Measurements from ENCODE around the gene CCDC78. TPM values are rescaled to one million over a fixed set of nuclear protein-coding genes. Genes with fewer than 3 reads are reported as not detected.

CCDC78 gene
- total and polyA plus RNA-seq, 7 experiments from 2014 or later: 2.6 to 4.4 (median 3.0) TPM; not detected in 2

- peaks cover 0 to 3% (median 0%) of the 10 kb centered on the region in 5 donors for H3K27me3 Mint-ChIP-seq
- no peaks in the 10 kb centered on the region for H3K4me1 ChIP-seq (ENCODE audit: control insufficient read depth in 2 of 2, insufficient read depth in 2 of 2, low read length in 2 of 2)
- H3K9me3 ChIP-seq (ENCODE audit: control insufficient read depth in 2 of 3, low read length in 3 of 3): no peaks in the 10 kb centered on the region
- DNase-seq (no peak), ATAC-seq (no peak)
- no peak overlapping the region for H3K4me3 ChIP-seq (ENCODE audit: low read length)
- no peak overlapping the region for H3K27ac Mint-ChIP-seq
- H3K36me3 ChIP-seq (ENCODE audit: control insufficient read depth in 2 of 3, insufficient read depth in 3 of 3, low read length in 3 of 3): no peaks in the 10 kb centered on the region
- no peaks in the 10 kb centered on the region for H3K36me3 Mint-ChIP-seq
- no peaks in the 10 kb centered on the region for H3K4me1 Mint-ChIP-seq
- ChIA-PET CTCF (no interaction called here), POLR2A (no interaction called here)
- H3K27me3 ChIP-seq (ENCODE audit: control insufficient read depth in 2 of 2, insufficient read depth in 2 of 2, low read length in 2 of 2): no peaks in the 10 kb centered on the region
- H3K9me3 Mint-ChIP-seq: no peaks in the 10 kb centered on the region
- intact Hi-C loops (cut with micrococcal nuclease): no loop called here
- no peak overlapping the region for H3K27ac ChIP-seq (ENCODE audit: low read depth, low read length)
- H3K4me3 Mint-ChIP-seq: no peak overlapping the region
Observed at GRCh38 chr16:769184-769784, 43.0 kb upstream of the CCDC78 start.

DNA sequence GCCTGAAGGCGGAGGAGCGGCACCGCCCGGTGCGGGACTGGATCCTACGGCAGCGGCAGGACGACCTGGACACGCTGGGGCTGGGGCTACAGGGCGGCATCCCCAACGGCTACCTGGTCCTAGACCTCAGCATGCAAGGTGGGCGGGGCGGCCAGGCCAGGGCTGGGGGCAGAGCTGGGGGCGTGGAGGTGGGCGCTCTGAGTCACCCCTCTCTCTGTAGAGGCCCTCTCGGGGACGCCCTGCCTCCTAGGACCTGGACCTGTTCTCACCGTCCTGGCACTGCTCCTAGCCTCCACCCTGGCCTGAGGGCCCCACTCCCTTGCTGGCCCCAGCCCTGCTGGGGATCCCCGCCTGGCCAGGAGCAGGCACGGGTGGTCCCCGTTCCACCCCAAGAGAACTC lies 42.2 kb upstream of the CCDC78 start:
- CTCF ChIA-PET: no interaction called here
- POLR2A ChIA-PET: no interaction called here
- Mint-ChIP-seq H3K4me3 (no peak overlapping the region), H3K27ac (no peak overlapping the region), H3K4me1 (no peaks in the 10 kb centered on the region), H3K9me3 (no peaks in the 10 kb centered on the region), H3K36me3 (no peaks in the 10 kb centered on the region), H3K27me3 (peaks cover 0 to 3% (median 0%) of the 10 kb centered on the region in 5 donors)
- DNase-seq (no peak), ATAC-seq (no peak)
- no peak overlapping the region for H3K4me3 ChIP-seq (ENCODE audit: low read length)
- no peaks in the 10 kb centered on the region for H3K4me1 ChIP-seq (ENCODE audit: control insufficient read depth in 2 of 2, insufficient read depth in 2 of 2, low read length in 2 of 2)
- H3K9me3 ChIP-seq (ENCODE audit: control insufficient read depth in 2 of 3, low read length in 3 of 3): no peaks in the 10 kb centered on the region
- intact Hi-C loops (cut with micrococcal nuclease): no loop called here
- H3K27me3 ChIP-seq (ENCODE audit: control insufficient read depth in 2 of 2, insufficient read depth in 2 of 2, low read length in 2 of 2): no peaks in the 10 kb centered on the region
- no peaks in the 10 kb centered on the region for H3K36me3 ChIP-seq (ENCODE audit: control insufficient read depth in 2 of 3, insufficient read depth in 3 of 3, low read length in 3 of 3)
- no peak overlapping the region for H3K27ac ChIP-seq (ENCODE audit: low read depth, low read length)

DNA sequence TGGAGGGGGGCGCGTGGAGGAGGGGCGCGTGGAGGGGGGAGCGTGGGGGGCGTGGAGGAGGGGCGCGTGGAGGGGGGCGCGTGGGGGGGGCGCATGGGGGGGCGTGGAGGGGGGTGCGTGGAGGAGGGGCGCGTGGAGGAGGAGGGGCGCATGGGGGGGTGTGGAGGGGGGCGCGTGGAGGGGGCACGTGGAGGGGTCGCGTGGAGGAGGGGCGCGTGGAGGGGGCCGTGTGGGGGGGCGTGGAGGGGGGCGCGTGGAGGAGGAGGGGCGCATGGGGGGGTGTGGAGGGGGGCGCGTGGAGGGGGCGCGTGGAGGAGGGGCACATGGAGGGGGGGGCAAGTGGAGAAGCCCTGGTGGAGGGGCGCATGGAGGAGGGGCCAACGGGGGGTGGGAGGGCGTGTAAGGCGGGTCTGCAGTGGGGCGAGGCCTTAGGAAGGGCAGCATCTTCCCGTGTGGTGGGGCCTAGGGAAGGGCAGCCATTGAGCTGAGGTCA lies 41.5 kb upstream of the CCDC78 start:
- H3K27me3 Mint-ChIP-seq: peaks cover 0 to 3% (median 0%) of the 10 kb centered on the region in 5 donors
- Histone ChIP-seq H3K27me3 (ENCODE audit: control insufficient read depth in 2 of 2, insufficient read depth in 2 of 2, low read length in 2 of 2) (no peaks in the 10 kb centered on the region), H3K36me3 (ENCODE audit: control insufficient read depth in 2 of 3, insufficient read depth in 3 of 3, low read length in 3 of 3) (no peaks in the 10 kb centered on the region), H3K9me3 (ENCODE audit: control insufficient read depth in 2 of 3, low read length in 3 of 3) (no peaks in the 10 kb centered on the region), H3K27ac (ENCODE audit: low read depth, low read length) (no peak overlapping the region), H3K4me1 (ENCODE audit: control insufficient read depth in 2 of 2, insufficient read depth in 2 of 2, low read length in 2 of 2) (no peaks in the 10 kb centered on the region), H3K4me3 (ENCODE audit: low read length) (no peak overlapping the region)
- intact Hi-C loops (cut with micrococcal nuclease): no loop called here
- DNase-seq: no peak
- no peak overlapping the region for H3K27ac Mint-ChIP-seq
- no peak for ATAC-seq
- ChIA-PET POLR2A (no interaction called here), CTCF (no interaction called here)
- no peaks in the 10 kb centered on the region for H3K4me1 Mint-ChIP-seq
- H3K4me3 Mint-ChIP-seq: no peak overlapping the region
- H3K36me3 Mint-ChIP-seq: no peaks in the 10 kb centered on the region
- no peaks in the 10 kb centered on the region for H3K9me3 Mint-ChIP-seq

DNA sequence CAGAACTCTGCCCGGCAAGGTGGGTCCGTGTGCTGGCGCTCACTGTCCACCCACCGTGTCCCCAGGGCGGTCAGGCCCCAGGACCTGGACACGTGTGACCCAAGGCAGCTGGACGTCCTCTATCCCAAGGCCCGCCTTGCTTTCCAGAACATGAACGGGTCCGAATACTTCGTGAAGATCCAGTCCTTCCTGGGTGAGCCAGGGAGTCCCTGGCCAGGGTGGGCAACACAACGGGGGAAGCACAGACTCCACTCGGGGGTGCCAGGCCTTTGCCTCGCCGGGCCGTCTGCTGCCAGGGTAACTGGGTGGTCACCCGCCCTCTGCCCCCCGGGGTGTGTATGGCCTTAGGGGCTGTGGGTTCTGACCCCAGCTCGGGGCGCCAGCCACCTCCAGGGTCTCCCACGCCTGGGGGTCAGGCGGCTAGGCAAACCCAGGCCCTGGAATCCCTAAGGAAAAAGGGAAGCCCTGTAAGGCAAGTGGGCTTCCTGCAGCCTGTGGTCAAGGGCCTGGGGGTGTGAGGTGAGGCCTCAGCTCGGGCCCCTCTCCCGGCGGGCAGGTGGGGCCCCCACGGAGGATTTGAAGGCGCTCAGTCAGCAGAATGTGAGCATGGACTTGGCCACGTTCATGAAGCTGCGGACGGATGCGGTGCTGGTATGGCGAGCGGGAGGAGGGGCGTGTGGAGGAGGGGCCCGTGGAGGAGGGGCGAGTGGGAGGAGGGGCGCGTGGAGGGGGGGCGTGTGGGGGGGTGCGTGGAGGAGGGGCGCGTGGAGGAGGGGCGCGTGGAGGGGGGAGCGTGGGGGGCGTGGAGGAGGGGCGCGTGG lies 40.8 kb upstream of the CCDC78 start:
- no peaks in the 10 kb centered on the region for H3K36me3 Mint-ChIP-seq
- H3K27ac ChIP-seq (ENCODE audit: low read depth, low read length): no peak overlapping the region
- H3K9me3 ChIP-seq (ENCODE audit: control insufficient read depth in 2 of 3, low read length in 3 of 3): no peaks in the 10 kb centered on the region
- H3K36me3 ChIP-seq (ENCODE audit: control insufficient read depth in 2 of 3, insufficient read depth in 3 of 3, low read length in 3 of 3): no peaks in the 10 kb centered on the region
- H3K4me3 ChIP-seq (ENCODE audit: low read length): no peak overlapping the region
- ChIA-PET CTCF (interaction anchor here (0.6 kb wide), 1 partner anchor 716 kb away, joined by 3 read pairs; no protein-coding TSS in a partner anchor), POLR2A (no interaction called here)
- H3K9me3 Mint-ChIP-seq: no peaks in the 10 kb centered on the region
- intact Hi-C loops (cut with micrococcal nuclease): no loop called here
- DNase-seq: no peak
- H3K27ac Mint-ChIP-seq: no peak overlapping the region
- no peaks in the 10 kb centered on the region for H3K4me1 Mint-ChIP-seq
- ATAC-seq: no peak
- peaks cover 0 to 3% (median 0%) of the 10 kb centered on the region in 5 donors for H3K27me3 Mint-ChIP-seq
- H3K27me3 ChIP-seq (ENCODE audit: control insufficient read depth in 2 of 2, insufficient read depth in 2 of 2, low read length in 2 of 2): no peaks in the 10 kb centered on the region
- H3K4me1 ChIP-seq (ENCODE audit: control insufficient read depth in 2 of 2, insufficient read depth in 2 of 2, low read length in 2 of 2): no peaks in the 10 kb centered on the region
- no peak overlapping the region for H3K4me3 Mint-ChIP-seq

DNA sequence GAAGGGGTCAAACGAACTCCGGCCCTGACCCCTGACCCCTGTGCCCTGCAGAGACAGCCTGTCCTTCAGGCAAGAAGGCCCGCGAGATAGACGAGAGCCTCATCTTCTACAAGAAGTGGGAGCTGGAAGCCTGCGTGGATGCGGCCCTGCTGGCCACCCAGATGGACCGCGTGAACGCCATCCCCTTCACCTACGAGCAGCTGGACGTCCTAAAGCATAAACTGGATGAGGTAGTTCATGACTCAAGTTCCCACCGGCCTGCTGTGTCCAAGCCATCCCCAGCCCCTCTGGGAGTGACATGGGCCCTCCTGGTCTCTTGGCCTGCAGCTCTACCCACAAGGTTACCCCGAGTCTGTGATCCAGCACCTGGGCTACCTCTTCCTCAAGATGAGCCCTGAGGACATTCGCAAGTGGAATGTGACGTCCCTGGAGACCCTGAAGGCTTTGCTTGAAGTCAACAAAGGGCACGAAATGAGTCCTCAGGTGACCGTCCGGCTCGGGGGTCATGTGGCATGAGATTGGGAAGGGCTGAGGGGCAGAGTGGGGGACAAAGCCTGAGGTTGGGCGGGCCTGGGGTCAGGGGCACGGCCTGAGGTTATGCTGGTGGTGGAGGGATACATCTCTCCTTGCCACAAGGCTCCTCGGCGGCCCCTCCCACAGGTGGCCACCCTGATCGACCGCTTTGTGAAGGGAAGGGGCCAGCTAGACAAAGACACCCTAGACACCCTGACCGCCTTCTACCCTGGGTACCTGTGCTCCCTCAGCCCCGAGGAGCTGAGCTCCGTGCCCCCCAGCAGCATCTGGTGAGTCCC lies 40.0 kb upstream of the CCDC78 start:
- no peak for ATAC-seq
- no peaks in the 10 kb centered on the region for H3K36me3 ChIP-seq (ENCODE audit: control insufficient read depth in 2 of 3, insufficient read depth in 3 of 3, low read length in 3 of 3)
- Mint-ChIP-seq H3K36me3 (no peaks in the 10 kb centered on the region), H3K4me3 (no peak overlapping the region), H3K27ac (no peak overlapping the region), H3K27me3 (peaks cover 0 to 3% (median 0%) of the 10 kb centered on the region in 5 donors), H3K9me3 (no peaks in the 10 kb centered on the region), H3K4me1 (no peaks in the 10 kb centered on the region)
- POLR2A ChIA-PET: no interaction called here
- no peak overlapping the region for H3K4me3 ChIP-seq (ENCODE audit: low read length)
- no peaks in the 10 kb centered on the region for H3K27me3 ChIP-seq (ENCODE audit: control insufficient read depth in 2 of 2, insufficient read depth in 2 of 2, low read length in 2 of 2)
- intact Hi-C loops (cut with micrococcal nuclease): no loop called here
- H3K27ac ChIP-seq (ENCODE audit: low read depth, low read length): no peak overlapping the region
- CTCF ChIA-PET: interaction anchor here (0.6 kb wide), 1 partner anchor 717 kb away, joined by 3 read pairs; no protein-coding TSS in a partner anchor
- H3K9me3 ChIP-seq (ENCODE audit: control insufficient read depth in 2 of 3, low read length in 3 of 3): no peaks in the 10 kb centered on the region
- no peaks in the 10 kb centered on the region for H3K4me1 ChIP-seq (ENCODE audit: control insufficient read depth in 2 of 2, insufficient read depth in 2 of 2, low read length in 2 of 2)
- no peak for DNase-seq

DNA sequence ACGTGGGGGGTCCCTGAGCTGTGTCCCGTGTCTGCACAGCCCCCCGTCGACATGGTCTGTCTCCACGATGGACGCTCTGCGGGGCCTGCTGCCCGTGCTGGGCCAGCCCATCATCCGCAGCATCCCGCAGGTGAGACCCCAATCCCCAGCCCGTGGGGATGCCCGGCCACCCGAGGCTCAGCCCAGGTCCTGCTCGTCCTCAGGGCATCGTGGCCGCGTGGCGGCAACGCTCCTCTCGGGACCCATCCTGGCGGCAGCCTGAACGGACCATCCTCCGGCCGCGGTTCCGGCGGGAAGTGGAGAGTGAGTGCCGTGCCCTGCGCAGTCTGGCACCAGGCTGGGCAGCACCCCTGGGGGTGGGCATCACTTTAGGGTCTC lies 39.2 kb upstream of the CCDC78 start:
- POLR2A ChIA-PET: no interaction called here

More for the DNA sequence above, 39.2 kb upstream of the CCDC78 start:
- Mint-ChIP-seq H3K27ac (no peak overlapping the region), H3K4me3 (no peak overlapping the region), H3K4me1 (no peaks in the 10 kb centered on the region), H3K27me3 (peaks cover 0 to 3% (median 0%) of the 10 kb centered on the region in 5 donors), H3K9me3 (no peaks in the 10 kb centered on the region), H3K36me3 (no peaks in the 10 kb centered on the region)
- DNase-seq: no peak
- no peaks in the 10 kb centered on the region for H3K4me1 ChIP-seq (ENCODE audit: control insufficient read depth in 2 of 2, insufficient read depth in 2 of 2, low read length in 2 of 2)
- H3K27ac ChIP-seq (ENCODE audit: low read depth, low read length): no peak overlapping the region
- no peak overlapping the region for H3K4me3 ChIP-seq (ENCODE audit: low read length)
- intact Hi-C loops (cut with micrococcal nuclease): no loop called here
- ATAC-seq: no peak
- CTCF ChIA-PET: no interaction called here
- H3K27me3 ChIP-seq (ENCODE audit: control insufficient read depth in 2 of 2, insufficient read depth in 2 of 2, low read length in 2 of 2): no peaks in the 10 kb centered on the region
- no peaks in the 10 kb centered on the region for H3K36me3 ChIP-seq (ENCODE audit: control insufficient read depth in 2 of 3, insufficient read depth in 3 of 3, low read length in 3 of 3)
- no peaks in the 10 kb centered on the region for H3K9me3 ChIP-seq (ENCODE audit: control insufficient read depth in 2 of 3, low read length in 3 of 3)
